NOMO-1 treated with dmso at 0.1 percent for 144 hours (cell line): ENCODE results near the gene SIGLEC15.
A peak's percentile ranks its signal among the peaks of the same experiment; 100 is the strongest.
"Not testable (repeated sequence)": the region's sequence is repeated elsewhere in the genome, so short reads cannot be mapped to it uniquely, and the experiment has no call there.

Experiments used
- DNase-seq: peaks from one replicate; lab custom pipeline; 2025; ENCODE audit not compliant: unreplicated experiment; lab: John Stamatoyannopoulos, UW

The SIGLEC15 gene

GRCh38 chr18:45818765-45819164 lies 6.7 kb upstream of the SIGLEC15 start:
- not testable (repeated sequence) for DNase-seq

- no peak for DNase-seq
These were observed 5.2 kb upstream of the SIGLEC15 start for GRCh38 chr18:45820106-45820745.

GRCh38 chr18:45821026-45821425 lies 4.4 kb upstream of the SIGLEC15 start:
- DNase-seq, result no peak

- DNase-seq, result no peak
These were observed 3.8 kb upstream of the SIGLEC15 start for GRCh38 chr18:45821711-45822110.

GRCh38 chr18:45826084-45826483 lies 609 bp downstream of the SIGLEC15 start:
- DNase-seq, result no peak

GRCh38 chr18:45826716-45827115 lies 1.2 kb downstream of the SIGLEC15 start:
- not testable (repeated sequence) for DNase-seq

GRCh38 chr18:45828917-45829811 lies 3.7 kb downstream of the SIGLEC15 start:
- peak; percentile 54 for DNase-seq

- DNase-seq, result no peak
These were observed 4.4 kb downstream of the SIGLEC15 start for GRCh38 chr18:45829855-45830254.

- no peak for DNase-seq
These were observed 5.4 kb downstream of the SIGLEC15 start for GRCh38 chr18:45830917-45831316.

- no peak for DNase-seq
These were observed 8.4 kb downstream of the SIGLEC15 start for GRCh38 chr18:45833846-45834245.

- DNase-seq, result no peak
These were observed 8.8 kb downstream of the SIGLEC15 start for GRCh38 chr18:45834306-45834705.

GRCh38 chr18:45835057-45835636 lies 9.7 kb downstream of the SIGLEC15 start:
- no peak for DNase-seq

- DNase-seq, result no peak
These were observed 11.0 kb downstream of the SIGLEC15 start for GRCh38 chr18:45836242-45837205.

GRCh38 chr18:45837283-45838070 lies 12.0 kb downstream of the SIGLEC15 start:
- DNase-seq, result peak; percentile 68

GRCh38 chr18:45838302-45839070 lies 13.0 kb downstream of the SIGLEC15 start:
- DNase-seq, result no peak

GRCh38 chr18:45839414-45840395 lies 14.2 kb downstream of the SIGLEC15 start:
- no peak for DNase-seq

- DNase-seq, result no peak
These were observed 15.7 kb downstream of the SIGLEC15 start for GRCh38 chr18:45841060-45841764.
